ENCODE results near the gene SIX3. TPM values are rescaled to one million over a fixed set of nuclear protein-coding genes. Genes with fewer than 3 reads are reported as not detected.

The SIX3 gene
- total RNA-seq: not detected in 2 replicates

GRCh38 chr2:44941551-44942234, at the start of gene SIX3:
Gene SIX3 (plus strand): TSS chr2:44941702. CDS start chr2:44942105, 403 bp downstream.

Other genes with a start within 250 kb of the SIX3 start
- 9.5 and 9.6 TPM in 2 replicates for gene SIX2, start 67.8 kb downstream of the SIX3 start, total RNA-seq

All from airway epithelial cell (primary cell).